ENCODE measurements around the gene CPED1. TPM values are rescaled to one million over a fixed set of nuclear protein-coding genes. Genes with fewer than 3 reads are reported as not detected.

Gene CPED1
- polyA plus RNA-seq, 1 experiment: 52.0 TPM

- DNase-seq (ENCODE audit: low read depth, low spot score): no peak
- CTCF ChIA-PET: interaction anchor here (0.6 to 1.4 kb wide), 4 partner anchors 25 to 235 kb away, joined by 3 to 5 read pairs (median 3); no protein-coding TSS in a partner anchor
- peak; percentile 24 for TF ChIP-seq CTCF (IDR thresholded peaks at IDR 0.05; ENCODE audit: low read depth, low read length)
- H3K9me3 ChIP-seq (ENCODE audit: control insufficient read depth, insufficient read depth, low read length): no peaks in the 10 kb centered on the region; the same call in 1 of the 2 replicates
- no peak overlapping the region for H3K27ac ChIP-seq (ENCODE audit: low read depth, low read length)
- H3K27me3 ChIP-seq (ENCODE audit: control insufficient read depth, insufficient read depth, low read length): peaks cover 7% of the 10 kb centered on the region
- POLR2A ChIA-PET: interaction anchor here (0.7 to 1.2 kb wide), 3 partner anchors 40 to 339 kb away, joined by 3 to 4 read pairs (median 3); no protein-coding TSS in a partner anchor
- H3K4me3 ChIP-seq (ENCODE audit: low read depth, low read length): peak overlapping the region; percentile 63
Observed at GRCh38 chr7:121329191-121330052, 340.9 kb downstream of the CPED1 start.

GRCh38 chr7:121330053-121330833, 341.7 kb downstream of the CPED1 start:
- ChIA-PET CTCF (interaction anchor here (0.6 to 1.5 kb wide), 7 partner anchors 25 to 234 kb away, joined by 3 to 6 read pairs (median 3); no protein-coding TSS in a partner anchor), POLR2A (interaction anchor here (0.6 kb wide), 2 partner anchors 26 to 453 kb away, joined by 3 read pairs; no protein-coding TSS in a partner anchor)
- Histone ChIP-seq H3K27ac (ENCODE audit: low read depth, low read length) (no peak overlapping the region), H3K27me3 (ENCODE audit: control insufficient read depth, insufficient read depth, low read length) (peaks cover 7% of the 10 kb centered on the region), H3K4me3 (ENCODE audit: low read depth, low read length) (peak overlapping the region; percentile 63), H3K9me3 (ENCODE audit: control insufficient read depth, insufficient read depth, low read length) (no peaks in the 10 kb centered on the region; the same call in 1 of the 2 replicates)
- TF ChIP-seq CTCF (IDR thresholded peaks at IDR 0.05; ENCODE audit: low read depth, low read length): no peak
- DNase-seq (ENCODE audit: low read depth, low spot score): no peak

- POLR2A ChIA-PET: interaction anchor here (0.6 kb wide), 2 partner anchors 25 to 454 kb away, joined by 3 read pairs; no protein-coding TSS in a partner anchor
- Histone ChIP-seq H3K27ac (ENCODE audit: low read depth, low read length) (no peak overlapping the region), H3K9me3 (ENCODE audit: control insufficient read depth, insufficient read depth, low read length) (no peaks in the 10 kb centered on the region; the same call in 1 of the 2 replicates), H3K4me3 (ENCODE audit: low read depth, low read length) (no peak overlapping the region), H3K27me3 (ENCODE audit: control insufficient read depth, insufficient read depth, low read length) (peaks cover 7% of the 10 kb centered on the region)
- no peak for DNase-seq (ENCODE audit: low read depth, low spot score)
- no peak for TF ChIP-seq CTCF (IDR thresholded peaks at IDR 0.05; ENCODE audit: low read depth, low read length)
- CTCF ChIA-PET: interaction anchor here (1.1 to 1.5 kb wide), 2 partner anchors 66 to 223 kb away, joined by 5 to 6 read pairs; no protein-coding TSS in a partner anchor
Observed at GRCh38 chr7:121331048-121331447, 342.5 kb downstream of the CPED1 start.

GRCh38 chr7:121331574-121331973, 343.1 kb downstream of the CPED1 start:
- Histone ChIP-seq H3K27ac (ENCODE audit: low read depth, low read length) (no peak overlapping the region), H3K27me3 (ENCODE audit: control insufficient read depth, insufficient read depth, low read length) (peaks cover 7% of the 10 kb centered on the region), H3K4me3 (ENCODE audit: low read depth, low read length) (no peak overlapping the region), H3K9me3 (ENCODE audit: control insufficient read depth, insufficient read depth, low read length) (no peaks in the 10 kb centered on the region; the same call in 1 of the 2 replicates)
- ChIA-PET CTCF (interaction anchor here (1.0 to 1.5 kb wide), 2 partner anchors 65 to 663 kb away, joined by 5 read pairs; no protein-coding TSS in a partner anchor), POLR2A (no interaction called here)
- no peak for TF ChIP-seq CTCF (IDR thresholded peaks at IDR 0.05; ENCODE audit: low read depth, low read length)
- DNase-seq (ENCODE audit: low read depth, low spot score): no peak

Data from AG04450 (cell line).